NCI-H187 treated with DMSO at 0.1 percent for 48 hours (cell line): ENCODE results near the gene ST8SIA5.

Experiments
- DNase-seq: peaks from one replicate; lab custom pipeline; 2025; lab: John Stamatoyannopoulos, UW

Gene ST8SIA5

DNA sequence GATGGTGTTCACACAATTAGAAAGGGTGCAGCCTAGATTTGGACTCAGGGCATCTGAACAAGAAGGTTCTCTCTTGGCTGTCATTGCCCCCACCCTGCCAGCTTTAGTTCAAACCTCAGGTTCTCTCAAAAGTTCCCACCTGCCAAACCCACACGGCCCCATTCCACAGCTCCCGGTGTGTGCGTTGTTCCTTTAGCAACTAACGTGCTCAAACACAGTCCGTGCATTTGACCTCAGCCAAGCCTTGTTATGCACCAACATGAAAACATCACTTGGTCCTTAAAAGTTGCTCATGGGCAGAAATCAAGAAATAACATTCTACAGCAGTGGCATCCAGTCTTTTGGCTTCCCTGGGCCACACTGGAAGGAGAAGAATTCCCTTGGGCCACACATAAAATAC is 131.8 kb downstream of the ST8SIA5 start:
- DNase-seq = no peak

GRCh38 chr18:46624127-46624526 is 132.7 kb downstream of the ST8SIA5 start:
- no peak for DNase-seq

GRCh38 chr18:46623541-46623940 is 133.3 kb downstream of the ST8SIA5 start:
- DNase-seq = no peak

DNA sequence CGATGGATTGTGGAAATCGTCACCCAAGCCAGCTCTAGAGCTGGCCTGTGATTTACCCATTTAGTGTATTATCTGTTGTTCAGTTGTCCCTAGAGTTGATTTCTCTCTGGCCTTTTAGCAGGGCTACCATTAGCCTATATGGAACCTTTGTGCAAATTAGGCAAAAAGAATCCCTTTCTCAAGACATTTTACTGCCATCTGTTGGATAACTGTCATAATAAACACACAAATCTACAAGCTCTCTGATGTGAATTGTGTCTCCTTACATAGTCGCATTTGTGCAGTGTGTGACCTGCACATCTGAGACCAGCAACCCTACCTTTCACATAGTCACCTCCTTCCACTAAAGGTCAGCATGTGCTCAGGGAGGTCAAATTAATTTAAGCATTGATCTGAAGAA is 133.9 kb downstream of the ST8SIA5 start:
- no peak for DNase-seq

DNA sequence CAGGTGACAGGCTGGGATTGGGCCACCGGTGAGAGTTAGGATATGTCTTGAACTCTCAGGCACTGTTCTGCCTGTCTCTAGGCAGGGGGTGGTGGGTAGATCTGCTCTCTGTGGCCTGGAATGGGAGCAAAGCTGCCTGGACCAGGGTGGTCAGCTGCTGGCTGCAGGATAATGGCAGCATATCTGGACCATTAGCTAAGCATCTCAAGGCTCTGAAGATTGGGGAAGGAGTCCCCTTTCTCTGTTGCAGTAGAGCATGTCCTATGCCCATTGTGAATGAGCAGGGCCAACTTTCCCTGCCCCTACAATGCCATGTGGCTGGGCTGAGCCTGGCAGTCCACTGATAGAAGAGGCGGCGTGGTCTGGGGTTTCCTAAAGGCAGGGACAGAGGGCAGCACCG is 134.4 kb downstream of the ST8SIA5 start:
- DNase-seq = no peak

GRCh38 chr18:46621871-46622270 is 135.0 kb downstream of the ST8SIA5 start:
- no peak for DNase-seq

- DNase-seq = no peak
Measured at GRCh38 chr18:46621111-46621766, 135.6 kb downstream of the ST8SIA5 start.

- DNase-seq = no peak
Measured at GRCh38 chr18:46619559-46619958, 137.3 kb downstream of the ST8SIA5 start.
